Measurements from ENCODE around the gene PLA2G4B. TPM values are rescaled to one million over a fixed set of nuclear protein-coding genes. Genes with fewer than 3 reads are reported as not detected.

The PLA2G4B gene
- polyA plus RNA-seq, 1 donor (not counting 4 experiments of a cell fraction or from before 2014, with no cell fraction given) = 8.6 TPM

DNA sequence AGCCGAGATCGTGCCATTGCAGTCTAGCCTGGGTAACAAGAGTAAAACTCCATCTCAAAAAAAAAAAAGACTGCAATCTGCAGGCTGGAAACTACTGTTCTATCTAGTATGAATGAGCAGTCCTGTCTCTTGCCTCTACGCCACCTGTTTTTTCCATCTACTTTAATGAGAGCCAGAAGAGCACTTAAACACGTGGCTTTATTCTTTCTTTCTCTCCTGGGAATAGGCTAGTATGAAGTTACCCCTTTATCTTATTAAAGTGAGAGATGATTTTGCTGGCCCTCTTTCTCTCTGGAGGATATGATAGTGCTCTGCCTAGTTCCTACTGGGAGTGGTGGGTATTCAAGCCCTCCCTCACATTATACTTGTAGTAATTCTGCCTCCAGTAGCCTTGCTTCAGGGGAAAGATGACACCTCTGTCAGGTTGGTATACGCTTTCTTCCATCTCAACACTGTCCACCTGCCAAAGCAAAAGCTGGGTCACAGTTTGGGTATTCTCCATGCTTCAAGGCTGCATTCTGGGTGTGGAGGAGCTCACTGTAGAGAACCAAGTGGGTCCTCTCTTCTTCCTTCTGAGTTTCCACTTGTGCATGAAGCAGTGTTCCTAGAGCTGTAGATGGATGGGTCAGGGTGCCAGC, 46.5 kb upstream of the PLA2G4B start:
- Histone ChIP-seq H3K4me1 (ENCODE audit: control insufficient read depth, extremely low read depth, insufficient read depth, low read length) (peaks cover 88% of the 10 kb centered on the region), H3K36me3 (ENCODE audit: control insufficient read depth in 2 of 2, extremely low read depth in 1 of 2, insufficient read depth in 2 of 2, low read length in 2 of 2) (peaks cover 10% of the 10 kb centered on the region in 2 experiments), H3K4me3 (ENCODE audit: control insufficient read depth in 2 of 3, extremely low read depth in 1 of 3, insufficient read depth in 2 of 3, low read depth in 1 of 3, low read length in 3 of 3) (no peak overlapping the region), H3K9ac (ENCODE audit: control insufficient read depth, extremely low read depth, insufficient read depth, low read length) (no peak overlapping the region), H2AFZ (ENCODE audit: control insufficient read depth, low read length) (no peak overlapping the region), H3K27ac (ENCODE audit: control insufficient read depth, insufficient read depth, low read length) (peak overlapping the region; percentile 15), H3K9me3 (ENCODE audit: control insufficient read depth, low read depth, low read length) (no peaks in the 10 kb centered on the region), H3K27me3 (ENCODE audit: control insufficient read depth, extremely low read depth, insufficient read depth, low read length) (no peaks in the 10 kb centered on the region), H3K79me2 (ENCODE audit: control insufficient read depth, insufficient read depth, low read length) (peaks cover 79% of the 10 kb centered on the region), H3K4me2 (ENCODE audit: control insufficient read depth, extremely low read depth, insufficient read depth, low read depth, low read length) (no peak overlapping the region), H4K20me1 (ENCODE audit: control insufficient read depth, extremely low read depth, insufficient read depth, low read length) (no peaks in the 10 kb centered on the region), H3K9me1 (ENCODE audit: control insufficient read depth, extremely low read depth, insufficient read depth, low read length) (no peaks in the 10 kb centered on the region)
- FAIRE-seq = no peak
- no peak for DNase-seq (ENCODE audit: low read depth, low spot score)
- TF ChIP-seq, protein P1, sequence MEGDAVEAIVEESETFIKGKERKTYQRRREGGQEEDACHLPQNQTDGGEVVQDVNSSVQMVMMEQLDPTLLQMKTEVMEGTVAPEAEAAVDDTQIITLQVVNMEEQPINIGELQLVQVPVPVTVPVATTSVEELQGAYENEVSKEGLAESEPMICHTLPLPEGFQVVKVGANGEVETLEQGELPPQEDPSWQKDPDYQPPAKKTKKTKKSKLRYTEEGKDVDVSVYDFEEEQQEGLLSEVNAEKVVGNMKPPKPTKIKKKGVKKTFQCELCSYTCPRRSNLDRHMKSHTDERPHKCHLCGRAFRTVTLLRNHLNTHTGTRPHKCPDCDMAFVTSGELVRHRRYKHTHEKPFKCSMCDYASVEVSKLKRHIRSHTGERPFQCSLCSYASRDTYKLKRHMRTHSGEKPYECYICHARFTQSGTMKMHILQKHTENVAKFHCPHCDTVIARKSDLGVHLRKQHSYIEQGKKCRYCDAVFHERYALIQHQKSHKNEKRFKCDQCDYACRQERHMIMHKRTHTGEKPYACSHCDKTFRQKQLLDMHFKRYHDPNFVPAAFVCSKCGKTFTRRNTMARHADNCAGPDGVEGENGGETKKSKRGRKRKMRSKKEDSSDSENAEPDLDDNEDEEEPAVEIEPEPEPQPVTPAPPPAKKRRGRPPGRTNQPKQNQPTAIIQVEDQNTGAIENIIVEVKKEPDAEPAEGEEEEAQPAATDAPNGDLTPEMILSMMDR (optimal IDR thresholded peaks at IDR 0.05 in 1 of 3, IDR thresholded peaks at IDR 0.05 in 1 of 3, conservative IDR thresholded peaks at IDR 0.05 in 1 of 3; ENCODE audit: extremely low read depth in 1 of 3, insufficient read depth in 2 of 3, low read length in 3 of 3) = no peak
- no peak for TF ChIP-seq EZH2 (IDR thresholded peaks at IDR 0.05; ENCODE audit: low read length)
- dilution Hi-C loops (cut with MboI; ENCODE audit: extremely low pct_ligation_motif_present, low sequenced_read_pairs) = no loop called here

DNA sequence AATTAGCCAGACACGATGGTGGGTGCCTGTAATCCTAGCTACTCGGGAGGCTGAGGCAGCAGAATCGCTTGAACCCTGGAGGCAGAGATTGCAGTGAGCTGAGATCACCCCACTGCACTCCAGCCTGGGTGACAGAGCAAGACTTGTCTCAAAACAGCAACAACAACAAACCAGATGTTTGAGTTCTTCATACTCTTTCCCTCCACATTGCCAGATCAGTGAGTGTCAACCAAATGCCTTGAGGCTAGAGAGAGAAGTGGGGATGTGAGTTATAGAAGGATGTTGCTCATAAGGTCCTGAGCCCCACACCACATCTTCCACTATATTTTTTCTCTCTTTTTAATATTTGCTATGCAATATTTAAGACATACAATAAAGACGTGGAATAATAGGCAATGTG, 44.6 kb upstream of the PLA2G4B start:
- dilution Hi-C loops (cut with MboI; ENCODE audit: extremely low pct_ligation_motif_present, low sequenced_read_pairs) = no loop called here
- Histone ChIP-seq H3K9me1 (ENCODE audit: control insufficient read depth, extremely low read depth, insufficient read depth, low read length) (no peaks in the 10 kb centered on the region), H3K27ac (ENCODE audit: control insufficient read depth, insufficient read depth, low read length) (peak overlapping the region; percentile 84), H3K79me2 (ENCODE audit: control insufficient read depth, insufficient read depth, low read length) (peaks cover 77% of the 10 kb centered on the region), H3K4me2 (ENCODE audit: control insufficient read depth, extremely low read depth, insufficient read depth, low read depth, low read length) (peak overlapping the region; percentile 55), H3K9me3 (ENCODE audit: control insufficient read depth, low read depth, low read length) (no peaks in the 10 kb centered on the region), H3K4me3 (ENCODE audit: control insufficient read depth in 2 of 3, extremely low read depth in 1 of 3, insufficient read depth in 2 of 3, low read depth in 1 of 3, low read length in 3 of 3) (peak overlapping the region in 1 of 3 experiments; percentile 1), H3K4me1 (ENCODE audit: control insufficient read depth, extremely low read depth, insufficient read depth, low read length) (peaks cover 92% of the 10 kb centered on the region), H3K27me3 (ENCODE audit: control insufficient read depth, extremely low read depth, insufficient read depth, low read length) (no peaks in the 10 kb centered on the region), H3K9ac (ENCODE audit: control insufficient read depth, extremely low read depth, insufficient read depth, low read length) (peak overlapping the region; percentile 75), H3K36me3 (ENCODE audit: control insufficient read depth in 2 of 2, extremely low read depth in 1 of 2, insufficient read depth in 2 of 2, low read length in 2 of 2) (peaks cover 10 to 14% of the 10 kb centered on the region in 2 experiments), H4K20me1 (ENCODE audit: control insufficient read depth, extremely low read depth, insufficient read depth, low read length) (no peaks in the 10 kb centered on the region), H2AFZ (ENCODE audit: control insufficient read depth, low read length) (no peak overlapping the region)
- no peak for TF ChIP-seq EZH2 (IDR thresholded peaks at IDR 0.05; ENCODE audit: low read length)
- TF ChIP-seq, protein P1 (optimal IDR thresholded peaks at IDR 0.05 in 1 of 3, IDR thresholded peaks at IDR 0.05 in 1 of 3, conservative IDR thresholded peaks at IDR 0.05 in 1 of 3; ENCODE audit: extremely low read depth in 1 of 3, insufficient read depth in 2 of 3, low read length in 3 of 3) = no peak
- DNase-seq (ENCODE audit: low read depth, low spot score) (peak; percentile 80), FAIRE-seq (peak; percentile 69)

All from keratinocyte (primary cell).